Measurements from ENCODE around the gene PLEKHA1. TPM values are rescaled to one million over a fixed set of nuclear protein-coding genes. Genes with fewer than 3 reads are reported as not detected.

Gene PLEKHA1
- polyA plus RNA-seq, 1 of the 3 experiments (the other 2 are of a cell fraction) = 8.4 TPM

GRCh38 chr10:122469848-122470247, 95.3 kb downstream of the PLEKHA1 start (continued):
- TF ChIP-seq REST (IDR thresholded peaks at IDR 0.05; ENCODE audit: low read depth, low read length) = no peak
- TF ChIP-seq, protein P1, sequence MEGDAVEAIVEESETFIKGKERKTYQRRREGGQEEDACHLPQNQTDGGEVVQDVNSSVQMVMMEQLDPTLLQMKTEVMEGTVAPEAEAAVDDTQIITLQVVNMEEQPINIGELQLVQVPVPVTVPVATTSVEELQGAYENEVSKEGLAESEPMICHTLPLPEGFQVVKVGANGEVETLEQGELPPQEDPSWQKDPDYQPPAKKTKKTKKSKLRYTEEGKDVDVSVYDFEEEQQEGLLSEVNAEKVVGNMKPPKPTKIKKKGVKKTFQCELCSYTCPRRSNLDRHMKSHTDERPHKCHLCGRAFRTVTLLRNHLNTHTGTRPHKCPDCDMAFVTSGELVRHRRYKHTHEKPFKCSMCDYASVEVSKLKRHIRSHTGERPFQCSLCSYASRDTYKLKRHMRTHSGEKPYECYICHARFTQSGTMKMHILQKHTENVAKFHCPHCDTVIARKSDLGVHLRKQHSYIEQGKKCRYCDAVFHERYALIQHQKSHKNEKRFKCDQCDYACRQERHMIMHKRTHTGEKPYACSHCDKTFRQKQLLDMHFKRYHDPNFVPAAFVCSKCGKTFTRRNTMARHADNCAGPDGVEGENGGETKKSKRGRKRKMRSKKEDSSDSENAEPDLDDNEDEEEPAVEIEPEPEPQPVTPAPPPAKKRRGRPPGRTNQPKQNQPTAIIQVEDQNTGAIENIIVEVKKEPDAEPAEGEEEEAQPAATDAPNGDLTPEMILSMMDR (IDR thresholded peaks at IDR 0.05) = no peak
- no peak for TF ChIP-seq GATA2 (CRISPR knock-in tag; IDR thresholded peaks at IDR 0.05)
- no peak for TF ChIP-seq RXRA (IDR thresholded peaks at IDR 0.05; ENCODE audit: borderline replicate concordance, low read depth)

- H3K9me2 ChIP-seq = no peaks in the 10 kb centered on the region
- H3F3A ChIP-seq (replicated peaks; ENCODE audit: insufficient read depth) = peaks cover 32% of the 10 kb centered on the region
- WGBS (ENCODE audit: low lambda C conversion rate) = 87% methylated on average over 3 of the region's 4 CpGs
- H3K36me3 ChIP-seq (replicated peaks in 1 of 2; ENCODE audit: control insufficient read depth in 1 of 2, insufficient read depth in 2 of 2, low read length in 1 of 2) = no peaks in the 10 kb centered on the region
- H3K9me3 ChIP-seq = no peaks in the 10 kb centered on the region
- TF ChIP-seq NRF1 (IDR thresholded peaks at IDR 0.05; ENCODE audit: low read depth, low read length) = no peak
- peak; percentile 12; the same call in 1 of the 2 replicates for TF ChIP-seq TCF12 (IDR thresholded peaks at IDR 0.05)
- TF ChIP-seq FOSL2 (IDR thresholded peaks at IDR 0.05; ENCODE audit: borderline replicate concordance, low read depth) = peak; percentile 42; the same call in 1 of the 2 replicates
- no peak for TF ChIP-seq TAF1 (IDR thresholded peaks at IDR 0.05; ENCODE audit: borderline replicate concordance, low read depth, low read length)
- no peak for TF ChIP-seq EP300 (IDR thresholded peaks at IDR 0.05; ENCODE audit: borderline replicate concordance in 1 of 2, low read depth in 1 of 2, low read length in 1 of 2)
- TF ChIP-seq CHD2 (IDR thresholded peaks at IDR 0.05; ENCODE audit: low read length, partially characterized antibody) = no peak
- peak; percentile 51 for TF ChIP-seq PBX3 (IDR thresholded peaks at IDR 0.05)
- no peak for TF ChIP-seq YY1 (IDR thresholded peaks at IDR 0.05; ENCODE audit: low read depth)
- TF ChIP-seq JUND (IDR thresholded peaks at IDR 0.05) = peak; percentile 36; the same call in 1 of the 2 replicates
- no peak for TF ChIP-seq POLR2AphosphoS5 (IDR thresholded peaks at IDR 0.05; ENCODE audit: low read depth, low read length)
- peak overlapping the region in 1 of 2 experiments; percentile 70; a peak in 2 of 4 replicates for H3K27ac ChIP-seq (ENCODE audit: low read depth in 2 of 2, low read length in 1 of 2)
- ChIA-PET CTCF (interaction anchor here (1.2 to 1.5 kb wide), 2 partner anchors 37 to 94 kb away, joined by 4 to 5 read pairs; no protein-coding TSS in a partner anchor), POLR2A (no interaction called here)
- H3K79me2 ChIP-seq (ENCODE audit: insufficient read depth) = peaks cover 76% of the 10 kb centered on the region
- H3K4me3 ChIP-seq (ENCODE audit: low read depth in 2 of 2, low read length in 1 of 2) = no peak overlapping the region
- no peak overlapping the region for H2AFZ ChIP-seq (ENCODE audit: low read depth)
- peaks cover 24 to 45% of the 10 kb centered on the region in 2 experiments for H3K4me1 ChIP-seq (ENCODE audit: control insufficient read depth in 1 of 2, insufficient read depth in 2 of 2, low read depth in 1 of 2, low read length in 1 of 2)
- peak overlapping the region; percentile 39; the same call in 1 of the 2 replicates for H3K4me2 ChIP-seq
- H3K27me3 ChIP-seq (ENCODE audit: insufficient read depth) = no peaks in the 10 kb centered on the region
- no peak for DNase-seq
- H3K9ac ChIP-seq = no peak overlapping the region
- H4K20me1 ChIP-seq (ENCODE audit: insufficient read depth) = peaks cover 5% of the 10 kb centered on the region; the same call in 1 of the 2 replicates
These were observed 97.1 kb downstream of the PLEKHA1 start for GRCh38 chr10:122471531-122472177.
